Fibroblast of peridontal ligament (primary cell): ENCODE results near the gene OR2T5.
"Not testable (repeated sequence)": the region's sequence is repeated elsewhere in the genome, so short reads cannot be mapped to it uniquely, and the experiment has no call there.

Source experiments
- DNase-seq: peaks from one replicate; pipeline ENCODE4 v3.0.0-alpha.2; 2010; ENCODE audit errors: extremely low read depth

The OR2T5 gene

GRCh38 chr1:248488289-248488688 is at the start of gene OR2T5:
Gene OR2T5, plus strand, starts transcription at chr1:248488589. Its CDS starts 0 bp downstream, at chr1:248488589.
- DNase-seq: not testable (repeated sequence)

- DNase-seq: not testable (repeated sequence)
Observed at GRCh38 chr1:248438668-248439067, 49.7 kb upstream of the OR2T5 start.

DNA sequence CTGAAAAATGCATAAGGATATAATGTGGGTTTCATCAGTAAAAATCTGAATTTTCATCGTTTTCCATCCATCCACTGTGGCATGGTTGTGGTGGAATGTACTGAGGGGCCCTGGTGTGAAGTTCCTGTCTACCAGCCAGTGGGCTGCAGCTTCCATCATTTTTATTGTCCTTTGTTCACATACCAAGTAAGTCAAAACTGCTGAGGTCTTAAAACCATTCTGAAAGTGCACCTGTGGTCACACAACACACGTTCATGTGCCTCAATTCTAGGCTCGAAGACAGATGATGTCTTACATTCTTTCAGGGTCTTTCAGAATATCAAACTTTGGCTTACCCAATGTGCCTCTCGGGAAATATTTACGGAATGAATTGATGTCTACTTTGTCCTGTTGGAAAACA is 49.1 kb upstream of the OR2T5 start:
- DNase-seq: not testable (repeated sequence)

DNA sequence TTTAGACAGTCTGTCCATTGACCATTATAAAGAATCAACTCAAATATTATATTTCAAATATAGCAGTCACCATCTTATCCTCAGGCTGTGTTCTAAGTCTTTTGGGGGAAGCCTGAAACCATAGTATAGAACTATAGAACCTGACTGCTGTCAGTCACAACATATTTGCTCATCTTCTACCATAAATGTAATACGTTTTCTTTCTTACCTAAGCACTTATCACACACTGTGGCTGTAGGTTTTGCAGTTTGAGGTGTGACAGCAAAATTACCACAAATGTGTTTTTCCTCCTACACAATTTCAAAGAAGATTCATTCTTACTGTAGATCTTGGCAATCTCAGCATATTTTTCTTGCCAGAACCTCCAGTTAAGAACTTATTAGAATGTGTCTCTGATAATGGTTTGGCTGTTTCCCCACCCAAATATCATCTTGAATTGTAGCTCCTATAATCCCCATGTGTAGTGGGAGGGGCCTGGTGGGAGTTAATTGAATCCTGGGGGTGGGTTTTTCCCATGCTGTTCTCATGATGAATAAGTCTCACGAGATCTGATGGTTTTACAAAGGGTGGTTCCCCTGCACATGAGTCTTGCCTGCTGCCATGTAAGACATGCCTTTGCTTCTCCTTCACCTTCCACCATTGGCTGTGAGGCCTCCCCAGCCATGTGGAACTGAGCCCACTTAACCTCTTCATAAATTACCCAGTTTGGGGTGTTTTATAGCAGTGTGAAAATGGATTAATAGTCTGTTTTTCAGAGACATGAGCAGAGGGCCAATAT is 45.7 kb upstream of the OR2T5 start:
- DNase-seq: not testable (repeated sequence)

DNA sequence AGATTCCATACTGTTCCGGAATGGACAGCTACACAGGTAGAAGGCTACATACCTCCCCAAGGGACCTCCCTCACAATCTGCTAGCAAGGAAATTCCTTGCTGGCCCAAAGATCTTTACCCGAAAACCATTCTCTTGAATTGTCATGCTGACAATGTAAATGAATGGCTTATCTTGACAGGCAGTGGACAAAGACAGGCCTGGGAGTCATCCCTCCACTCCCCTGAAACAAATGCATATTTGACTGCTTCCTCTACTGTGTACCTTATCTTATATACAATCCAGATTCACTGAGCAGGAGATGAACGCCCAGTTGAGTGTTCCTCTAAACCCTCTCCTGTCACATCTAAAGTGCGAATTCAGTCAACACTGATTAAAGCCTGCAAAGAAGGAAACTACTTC is 43.8 kb upstream of the OR2T5 start:
- DNase-seq: not testable (repeated sequence)

DNA sequence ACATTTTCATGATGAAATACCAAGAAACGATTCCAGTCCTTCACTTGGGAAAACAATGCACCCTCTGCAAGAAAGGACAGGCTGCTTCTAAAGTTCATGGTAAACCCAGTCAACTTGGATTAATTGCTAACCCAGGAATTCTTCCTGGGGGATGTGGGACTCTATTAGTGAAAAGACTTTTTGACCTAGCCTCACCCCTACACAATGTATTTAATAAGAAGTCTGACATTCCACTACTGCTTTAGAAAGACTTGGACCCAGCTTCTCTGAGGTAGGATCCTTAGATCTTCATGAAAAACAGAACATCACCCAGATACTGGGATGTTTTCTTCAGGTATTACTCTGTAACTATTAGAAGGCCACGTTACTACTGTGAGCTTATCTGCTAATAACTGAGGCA is 43.0 kb upstream of the OR2T5 start, which contains the start of gene OR2T2:
OR2T2 (plus strand) TSS at position 239 of the 400 bp plus-strand sequence. CDS start 7,161 bp downstream, outside the sequence.
- DNase-seq: not testable (repeated sequence)

GRCh38 chr1:248448409-248449074 is 39.8 kb upstream of the OR2T5 start:
- DNase-seq: not testable (repeated sequence)

GRCh38 chr1:248449821-248450465 is 38.4 kb upstream of the OR2T5 start:
- DNase-seq: not testable (repeated sequence)

- DNase-seq: not testable (repeated sequence)
Observed at GRCh38 chr1:248450466-248451145, 37.8 kb upstream of the OR2T5 start.

- DNase-seq: not testable (repeated sequence)
Observed at GRCh38 chr1:248453619-248454018, 34.8 kb upstream of the OR2T5 start.

- not testable (repeated sequence) for DNase-seq
Observed at GRCh38 chr1:248455045-248455444, 33.3 kb upstream of the OR2T5 start.

DNA sequence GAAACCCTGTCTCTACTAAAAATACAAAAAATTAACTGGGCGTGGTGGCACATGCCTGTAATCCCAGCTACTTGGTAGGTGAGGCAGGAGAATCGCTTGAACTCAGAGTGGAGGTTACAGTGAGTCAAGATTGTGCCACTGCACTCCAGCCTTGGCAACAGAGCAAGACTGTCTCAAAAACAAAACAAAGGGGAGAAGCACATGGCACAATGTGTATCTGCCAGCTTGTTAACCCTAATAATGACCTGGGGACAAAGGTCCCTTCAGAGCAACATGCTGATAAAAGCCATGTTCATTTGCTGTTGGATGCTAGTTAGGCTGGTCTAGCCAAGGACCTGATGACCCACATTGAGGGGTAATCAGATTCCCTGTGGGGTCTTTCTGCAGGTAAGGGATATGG is 31.8 kb upstream of the OR2T5 start:
- DNase-seq: not testable (repeated sequence)

DNA sequence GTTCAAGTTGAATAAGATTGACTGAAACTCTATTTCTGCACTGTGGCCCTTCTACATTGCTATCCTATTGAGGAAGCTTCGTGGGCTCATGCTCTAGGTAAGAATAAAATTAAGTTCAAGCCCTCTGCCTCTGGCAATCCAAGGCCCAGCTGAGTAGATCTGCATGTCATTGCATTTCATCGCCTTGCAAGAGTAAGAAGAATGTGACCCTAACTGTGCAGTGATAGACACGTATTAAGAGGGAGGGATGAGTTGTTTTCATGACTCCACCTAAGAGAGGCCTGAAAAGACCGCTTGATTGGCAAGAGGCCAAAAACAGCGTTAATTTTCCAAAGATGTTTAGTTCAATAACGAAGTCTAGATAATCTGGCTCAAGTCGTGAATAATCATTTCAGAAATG is 29.3 kb upstream of the OR2T5 start:
- not testable (repeated sequence) for DNase-seq

GRCh38 chr1:248471154-248471553 is 17.2 kb upstream of the OR2T5 start:
- no peak for DNase-seq

DNA sequence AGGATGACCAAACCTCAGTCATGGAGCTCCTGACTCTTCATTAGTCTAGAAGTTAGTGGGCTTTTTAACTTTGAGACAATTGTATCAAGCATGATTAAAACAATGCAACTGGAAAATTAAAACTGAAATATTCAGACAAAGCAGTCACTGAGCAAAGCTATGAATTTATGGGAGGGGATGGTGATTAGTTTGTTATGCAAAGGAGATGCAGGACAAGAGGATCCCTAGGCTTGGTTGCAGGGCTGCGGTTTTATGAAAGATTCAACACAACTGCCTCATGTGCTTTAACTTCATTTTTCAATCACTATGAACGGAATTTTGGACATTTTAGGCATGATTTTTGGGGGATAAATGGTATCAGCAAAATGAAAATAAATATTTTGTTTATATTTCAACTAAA is 16.3 kb upstream of the OR2T5 start:
- not testable (repeated sequence) for DNase-seq

DNA sequence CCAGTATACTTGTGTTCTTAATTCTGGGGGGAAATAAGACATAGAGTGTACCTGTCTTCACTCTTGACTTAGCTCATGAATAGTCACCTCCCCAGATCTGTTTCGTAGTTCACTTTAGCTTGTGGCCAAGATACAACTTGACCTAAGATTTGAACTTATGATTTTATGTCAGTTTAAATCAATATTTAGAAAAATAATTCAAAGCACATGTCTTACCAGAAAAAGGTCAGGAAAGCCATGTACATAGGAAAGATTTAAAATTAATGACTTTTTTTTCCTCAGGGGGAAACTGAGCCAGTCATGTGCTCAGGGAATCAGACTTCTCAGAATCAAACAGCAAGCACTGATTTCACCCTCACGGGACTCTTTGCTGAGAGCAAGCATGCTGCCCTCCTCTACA is 15.3 kb upstream of the OR2T5 start, which contains the start of gene OR2T3:
OR2T3 (plus strand) TSS at position 301 of the 400 bp plus-strand sequence; CDS start at position 301, 0 bp downstream.
- not testable (repeated sequence) for DNase-seq

DNA sequence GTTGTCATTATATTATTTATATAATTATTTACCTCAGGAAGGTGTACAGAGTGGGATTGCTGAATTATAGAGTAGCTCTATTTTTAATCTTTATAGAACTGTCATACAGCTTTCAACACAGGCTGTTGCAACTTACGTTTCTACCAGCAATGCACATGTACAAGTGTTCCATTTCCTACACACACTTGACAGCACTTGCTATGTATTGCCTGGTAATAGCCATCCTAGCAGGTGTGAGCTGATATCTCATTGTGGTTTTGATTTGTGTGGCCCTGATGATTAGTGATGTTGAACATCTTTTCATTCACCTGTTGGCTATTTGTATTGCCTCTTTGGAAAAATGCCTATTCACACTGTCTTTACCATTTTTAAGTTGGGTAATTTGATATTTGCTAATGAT is 12.7 kb upstream of the OR2T5 start:
- not testable (repeated sequence) for DNase-seq

GRCh38 chr1:248481686-248482579 is 6.5 kb upstream of the OR2T5 start:
- not testable (repeated sequence) for DNase-seq

DNA sequence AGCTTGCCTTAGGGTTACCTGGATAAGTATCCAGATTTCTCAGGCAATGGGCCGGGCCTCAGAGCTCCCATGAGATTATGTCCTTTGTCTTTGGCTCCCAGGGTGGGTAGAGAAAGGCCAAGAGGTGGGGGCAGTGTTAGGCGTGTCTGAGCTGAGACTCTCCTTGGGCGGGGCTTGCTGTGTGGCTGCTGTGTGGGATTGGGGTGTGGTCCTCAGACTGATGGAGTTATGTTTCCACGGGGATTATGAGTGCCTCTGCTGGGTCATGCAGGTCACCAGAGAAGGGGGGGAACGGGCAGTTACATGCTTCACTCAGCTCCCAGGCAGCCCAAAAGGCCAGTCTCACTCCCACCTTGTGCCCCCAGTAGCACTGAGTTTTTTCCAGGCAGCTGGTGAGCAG is 8.3 kb downstream of the OR2T5 start:
- not testable (repeated sequence) for DNase-seq

GRCh38 chr1:248500305-248501035 is 12.1 kb downstream of the OR2T5 start:
- DNase-seq: not testable (repeated sequence)
